Measurements from ENCODE around the gene CCDC137.
"Not testable (repeated sequence)": the region's sequence is repeated elsewhere in the genome, so short reads cannot be mapped to it uniquely, and the experiment has no call there.

The CCDC137 gene

GRCh38 chr17:81666342-81667191 is at the start of gene CCDC137, which contains the start of gene OXLD1:
CCDC137 (plus strand) TSS chr17:81666737; CDS start chr17:81666767, 30 bp downstream.
OXLD1 (minus strand) TSS chr17:81666605; CDS start chr17:81666577, 28 bp downstream.
- Mint-ChIP-seq H3K27ac (peak within 1 kb of the TSS; percentile 99), H3K36me3 (ENCODE audit: low read depth) (peaks cover 72% of the 10 kb centered on the region), H3K4me3 (peak within 1 kb of the TSS; percentile 95), H3K27me3 (no peaks in the 10 kb centered on the region), H3K4me1 (ENCODE audit: low read depth) (peaks cover 60% of the 10 kb centered on the region), H3K9me3 (no peaks in the 10 kb centered on the region)
- DNase-seq, result peak; percentile 95

DNA sequence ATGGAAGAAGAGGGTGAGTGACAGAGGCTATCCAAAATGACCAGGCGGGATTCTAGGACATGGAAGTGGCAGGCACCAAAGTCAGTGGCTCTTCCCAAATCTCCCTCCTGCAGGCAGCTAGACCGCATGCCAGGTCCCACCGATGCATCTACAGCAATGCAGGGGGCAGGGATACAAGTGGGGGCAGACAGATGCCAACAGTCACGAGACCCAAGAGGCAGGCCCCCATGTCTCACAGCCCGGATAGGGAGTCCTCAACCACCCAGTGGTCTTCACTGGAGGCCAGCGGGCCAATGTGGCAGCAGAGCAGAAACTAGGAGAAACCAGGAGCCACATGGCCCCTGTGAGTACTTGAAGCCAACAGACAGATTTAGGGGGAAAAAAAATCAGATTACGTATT is 49.7 kb upstream of the CCDC137 start:
- H3K27me3 Mint-ChIP-seq, result no peaks in the 10 kb centered on the region
- no peak overlapping the region for H3K4me3 Mint-ChIP-seq
- peaks cover 24% of the 10 kb centered on the region for H3K4me1 Mint-ChIP-seq (ENCODE audit: low read depth)
- peaks cover 88% of the 10 kb centered on the region for H3K36me3 Mint-ChIP-seq (ENCODE audit: low read depth)
- H3K9me3 Mint-ChIP-seq, result no peaks in the 10 kb centered on the region
- no peak for DNase-seq
- H3K27ac Mint-ChIP-seq, result no peak overlapping the region

DNA sequence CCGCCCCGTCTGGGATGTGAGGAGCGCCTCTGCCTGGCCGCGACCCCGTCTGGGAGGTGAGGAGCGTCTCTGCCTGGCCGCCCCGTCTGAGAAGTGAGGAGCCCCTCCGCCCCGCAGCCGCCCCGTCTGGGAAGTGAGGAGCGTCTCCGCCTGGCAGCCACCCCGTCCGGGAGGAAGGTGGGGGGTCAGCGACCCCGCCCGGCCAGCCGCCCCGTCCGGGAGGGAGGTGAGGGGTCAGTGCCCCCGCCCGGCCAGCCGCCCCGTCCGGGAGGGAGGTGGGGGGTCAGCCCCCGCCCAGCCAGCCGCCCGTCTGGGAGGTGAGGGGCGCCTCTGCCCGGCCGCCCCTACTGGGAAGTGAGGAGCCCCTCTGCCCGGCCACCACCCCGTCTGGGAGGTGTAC is 48.2 kb upstream of the CCDC137 start:
- H3K4me1 Mint-ChIP-seq (ENCODE audit: low read depth), result peaks cover 24% of the 10 kb centered on the region
- not testable (repeated sequence) for H3K27me3 Mint-ChIP-seq, H3K9me3 Mint-ChIP-seq, H3K4me3 Mint-ChIP-seq, DNase-seq, H3K27ac Mint-ChIP-seq
- peaks cover 85% of the 10 kb centered on the region for H3K36me3 Mint-ChIP-seq (ENCODE audit: low read depth)

DNA sequence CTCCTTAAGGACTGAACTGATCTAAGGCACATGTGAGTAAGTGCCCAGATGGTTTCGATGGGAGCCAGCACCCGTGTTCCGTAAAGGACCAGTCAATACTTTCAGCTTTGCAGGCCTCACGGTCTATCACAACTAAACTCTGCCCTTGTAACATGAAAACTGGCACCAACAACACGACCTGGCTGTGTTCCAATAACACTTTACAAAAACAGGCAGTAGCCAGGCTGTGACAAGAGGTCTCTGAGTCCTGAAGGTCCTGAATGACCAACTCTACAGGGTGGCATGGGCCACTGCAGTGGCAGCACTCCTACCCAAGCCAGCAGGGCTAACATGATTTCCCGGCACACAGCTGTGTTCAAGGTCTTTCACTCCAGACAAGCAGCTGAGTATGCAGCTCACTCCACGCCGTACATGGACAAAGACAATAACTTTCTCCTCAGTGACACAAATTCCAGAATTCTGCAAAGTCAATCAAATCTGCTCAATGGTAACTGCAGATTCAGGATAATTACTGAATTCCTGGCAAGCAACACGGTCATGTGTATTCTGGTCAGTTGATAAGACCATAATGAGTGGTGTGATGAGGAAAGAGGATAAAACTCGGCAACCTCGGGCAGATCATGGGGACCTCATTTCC is 44.9 kb upstream of the CCDC137 start:
- Mint-ChIP-seq H3K9me3 (no peaks in the 10 kb centered on the region), H3K4me1 (ENCODE audit: low read depth) (peaks cover 9% of the 10 kb centered on the region)
- DNase-seq, result no peak

DNA sequence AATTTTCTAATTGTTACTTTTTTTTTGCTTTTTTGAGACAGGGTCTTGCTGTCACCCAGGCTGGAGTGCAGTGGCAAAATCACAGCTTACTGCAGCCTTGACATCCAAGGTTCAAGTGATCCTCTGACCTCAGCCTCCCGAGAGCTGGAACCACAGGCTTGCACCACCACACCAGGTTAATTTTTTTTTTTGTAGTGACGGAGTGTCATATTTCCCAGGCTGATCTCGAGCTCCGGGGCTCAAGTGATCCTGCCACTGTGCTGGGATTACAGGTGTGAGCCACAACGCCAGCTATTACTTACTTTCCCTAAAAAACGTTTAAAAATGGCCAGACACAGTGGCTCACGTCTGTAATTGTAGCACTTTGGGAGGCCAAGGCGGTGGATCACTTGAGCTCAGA is 36.3 kb upstream of the CCDC137 start:
- Mint-ChIP-seq H3K36me3 (ENCODE audit: low read depth) (peaks cover 79% of the 10 kb centered on the region), H3K4me3 (no peak overlapping the region), H3K27ac (no peak overlapping the region), H3K4me1 (ENCODE audit: low read depth) (peaks cover 20% of the 10 kb centered on the region), H3K9me3 (no peaks in the 10 kb centered on the region), H3K27me3 (no peaks in the 10 kb centered on the region)
- no peak for DNase-seq

More for the DNA sequence above, 44.9 kb upstream of the CCDC137 start:
- Mint-ChIP-seq H3K36me3 (ENCODE audit: low read depth) (peaks cover 86% of the 10 kb centered on the region), H3K4me3 (no peak overlapping the region), H3K27me3 (no peaks in the 10 kb centered on the region), H3K27ac (no peak overlapping the region)

- no peaks in the 10 kb centered on the region for H3K9me3 Mint-ChIP-seq
- H3K36me3 Mint-ChIP-seq (ENCODE audit: low read depth), result peaks cover 77% of the 10 kb centered on the region
- H3K27me3 Mint-ChIP-seq, result no peaks in the 10 kb centered on the region
- H3K4me1 Mint-ChIP-seq (ENCODE audit: low read depth), result peaks cover 27% of the 10 kb centered on the region
- H3K27ac Mint-ChIP-seq, result peak overlapping the region; percentile 66
- no peak for DNase-seq
- no peak overlapping the region for H3K4me3 Mint-ChIP-seq
Observed at GRCh38 chr17:81631482-81631881, 35.1 kb upstream of the CCDC137 start.

DNA sequence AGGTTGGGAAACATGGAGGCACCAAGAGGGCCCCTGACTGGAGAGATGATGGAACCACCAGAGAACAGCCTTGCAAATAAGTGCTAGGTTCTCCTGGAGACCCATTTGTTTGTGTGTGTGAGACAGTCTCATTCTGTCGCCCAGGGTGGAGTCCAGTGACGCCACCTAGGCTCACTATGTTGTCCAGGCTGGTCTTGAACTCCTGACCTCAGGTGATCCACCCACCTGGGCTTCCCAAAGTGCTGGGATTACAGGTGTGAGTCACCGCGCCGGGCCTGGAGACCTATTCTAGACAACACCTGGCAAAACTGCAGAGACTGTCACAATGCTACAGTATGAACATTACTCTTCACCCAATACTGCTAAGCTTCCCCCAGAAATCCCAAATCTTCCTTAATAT is 31.1 kb upstream of the CCDC137 start:
- no peaks in the 10 kb centered on the region for H3K9me3 Mint-ChIP-seq
- peak overlapping the region; percentile 96 for H3K27ac Mint-ChIP-seq
- no peak for DNase-seq
- H3K36me3 Mint-ChIP-seq (ENCODE audit: low read depth), result peaks cover 39% of the 10 kb centered on the region
- H3K27me3 Mint-ChIP-seq, result no peaks in the 10 kb centered on the region
- H3K4me3 Mint-ChIP-seq, result peak overlapping the region; percentile 98
- H3K4me1 Mint-ChIP-seq (ENCODE audit: low read depth), result peaks cover 34% of the 10 kb centered on the region

GRCh38 chr17:81635973-81636504 is 30.5 kb upstream of the CCDC137 start:
- peak overlapping the region; percentile 96 for H3K27ac Mint-ChIP-seq
- DNase-seq, result no peak
- no peaks in the 10 kb centered on the region for H3K9me3 Mint-ChIP-seq
- peak overlapping the region; percentile 98 for H3K4me3 Mint-ChIP-seq
- peaks cover 34% of the 10 kb centered on the region for H3K4me1 Mint-ChIP-seq (ENCODE audit: low read depth)
- no peaks in the 10 kb centered on the region for H3K27me3 Mint-ChIP-seq
- peaks cover 38% of the 10 kb centered on the region for H3K36me3 Mint-ChIP-seq (ENCODE audit: low read depth)

GRCh38 chr17:81636505-81637288 is 29.8 kb upstream of the CCDC137 start, which contains the start of the genes NPLOC4 and TSPAN10:
NPLOC4 (minus strand) TSS chr17:81637112; CDS start chr17:81636930, 182 bp downstream.
TSPAN10 (plus strand) TSS chr17:81637196; CDS start chr17:81642413, 5,217 bp downstream.
- DNase-seq, result peak; percentile 94
- Mint-ChIP-seq H3K4me1 (ENCODE audit: low read depth) (peaks cover 30% of the 10 kb centered on the region), H3K36me3 (ENCODE audit: low read depth) (peaks cover 33% of the 10 kb centered on the region), H3K9me3 (no peaks in the 10 kb centered on the region), H3K27ac (peak within 1 kb of the TSS; percentile 96), H3K4me3 (peak within 1 kb of the TSS; percentile 98), H3K27me3 (no peaks in the 10 kb centered on the region)

DNA sequence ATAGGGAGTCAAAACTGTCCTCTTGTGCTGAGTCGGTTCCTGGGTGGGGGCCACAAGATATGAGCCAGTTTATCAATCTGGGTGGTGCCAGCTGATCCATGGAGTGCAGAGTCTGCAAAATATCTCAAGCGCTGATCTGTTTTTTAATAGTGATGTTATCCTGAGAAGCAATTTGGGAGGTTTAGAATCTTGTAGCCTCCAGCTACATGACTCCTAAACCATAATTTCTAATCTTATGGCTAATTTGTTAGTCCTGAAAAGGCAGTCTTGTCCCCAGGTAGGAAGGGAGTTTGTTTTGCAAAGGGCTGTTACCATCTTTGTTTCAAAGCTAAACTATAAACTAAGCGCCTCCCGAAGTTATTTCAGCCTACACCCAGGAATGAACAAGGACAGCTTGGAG is 27.9 kb upstream of the CCDC137 start:
- Mint-ChIP-seq H3K36me3 (ENCODE audit: low read depth) (peaks cover 20% of the 10 kb centered on the region), H3K27ac (peak overlapping the region; percentile 31), H3K4me3 (no peak overlapping the region), H3K27me3 (no peaks in the 10 kb centered on the region), H3K9me3 (no peaks in the 10 kb centered on the region), H3K4me1 (ENCODE audit: low read depth) (peaks cover 22% of the 10 kb centered on the region)
- DNase-seq, result no peak

- Mint-ChIP-seq H3K4me3 (no peak overlapping the region), H3K36me3 (ENCODE audit: low read depth) (peaks cover 10% of the 10 kb centered on the region), H3K9me3 (no peaks in the 10 kb centered on the region), H3K27me3 (no peaks in the 10 kb centered on the region), H3K4me1 (ENCODE audit: low read depth) (peaks cover 18% of the 10 kb centered on the region), H3K27ac (no peak overlapping the region)
- DNase-seq, result no peak
Observed at GRCh38 chr17:81640011-81640410, 26.5 kb upstream of the CCDC137 start.

GRCh38 chr17:81641825-81642489 is 24.6 kb upstream of the CCDC137 start:
- H3K36me3 Mint-ChIP-seq (ENCODE audit: low read depth), result no peaks in the 10 kb centered on the region
- H3K4me3 Mint-ChIP-seq, result no peak overlapping the region

DNA sequence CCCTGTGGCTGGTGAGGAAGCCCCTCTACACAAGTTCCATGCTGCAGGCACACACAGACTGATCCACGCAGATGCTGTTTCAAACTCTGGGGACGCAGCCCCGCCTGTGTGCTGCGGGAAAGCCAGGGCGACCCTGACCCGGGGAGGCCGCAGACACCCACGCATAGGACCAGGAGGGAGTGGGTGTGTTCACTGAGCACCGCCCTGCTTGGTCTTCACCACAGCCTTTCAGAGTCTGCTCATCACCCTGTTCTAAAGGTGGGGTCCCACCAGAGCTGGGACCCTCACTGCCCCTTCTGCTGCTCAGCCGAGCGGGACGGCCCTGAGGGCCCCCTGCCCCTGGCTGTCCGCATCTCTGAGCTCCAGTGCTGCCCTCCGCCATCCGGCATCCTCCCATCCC is 22.0 kb upstream of the CCDC137 start:
- no peak for DNase-seq
- Mint-ChIP-seq H3K27me3 (peaks cover 24% of the 10 kb centered on the region), H3K4me3 (no peak overlapping the region), H3K4me1 (ENCODE audit: low read depth) (no peaks in the 10 kb centered on the region), H3K27ac (no peak overlapping the region), H3K36me3 (ENCODE audit: low read depth) (no peaks in the 10 kb centered on the region), H3K9me3 (no peaks in the 10 kb centered on the region)

More at GRCh38 chr17:81641825-81642489, 24.6 kb upstream of the CCDC137 start:
- H3K4me1 Mint-ChIP-seq (ENCODE audit: low read depth), result peaks cover 7% of the 10 kb centered on the region
- H3K27me3 Mint-ChIP-seq, result peaks cover 4% of the 10 kb centered on the region
- H3K9me3 Mint-ChIP-seq, result no peaks in the 10 kb centered on the region
- H3K27ac Mint-ChIP-seq, result no peak overlapping the region
- no peak for DNase-seq

Measured in activated T-cell treated with anti-CD3 and anti-CD28 coated beads, Interleukin-2, amount 50 U/mL, for 24 hours (primary cell).